Naive thymus-derived CD4-positive, alpha-beta T cell (primary cell): ENCODE results near the gene JAKMIP1. TPM values are rescaled to one million over a fixed set of nuclear protein-coding genes. Genes with fewer than 3 reads are reported as not detected.
A peak's percentile ranks its signal among the peaks of the same experiment; 100 is the strongest.

ENCODE experiments used
- ATAC-seq: fragments of 150-1000 bp; cut with Tn5 transposase; 2 replicates; pipeline ENCODE4 v1.10.0; 2021; ENCODE audit warnings: mild to moderate bottlenecking, moderate library complexity
- CTCF ChIA-PET: fragments of 350-600 bp; sonication (Branson Sonifier 250); formaldehyde crosslinking; loops from one replicate; lab custom pipeline; 2021; ENCODE audit warnings: antibody characterized with exemption; lab: Charles Lee
- POLR2A ChIA-PET: fragments of 350-600 bp; sonication (Branson Sonifier 250); formaldehyde crosslinking; loops from one replicate; lab custom pipeline; 2021; ENCODE audit warnings: antibody characterized with exemption, inconsistent platforms; lab: Charles Lee
- DNase-seq, 9 donors: peaks; one replicate each; pipeline versions ENCODE4 v3.0.0 to v3.0.0-alpha.2; 2020 to 2022; ENCODE audit warnings: mixed read lengths in 1 of 9
- H3K27ac ChIP-seq: one replicate; pipeline ENCODE4 v1.7.0; 2013; ENCODE audit warnings: mild to moderate bottlenecking, low read depth, low read length, moderate library complexity
- H3K27me3 ChIP-seq, 2 donors: one replicate each; pipeline ENCODE4 v1.7.0; 2013; ENCODE audit warnings: low read length in 2 of 2, mild to moderate bottlenecking in 2 of 2, moderate library complexity in 2 of 2; ENCODE audit not compliant: control insufficient read depth in 2 of 2, insufficient read depth in 2 of 2
- H3K36me3 ChIP-seq, 3 experiments: 1 replicate in 2 of 3; 2 replicates in 1 of 3; pipeline ENCODE4 v1.7.0; 2013; ENCODE audit warnings: low read length in 3 of 3, mild to moderate bottlenecking in 3 of 3, moderate library complexity in 1 of 3; ENCODE audit not compliant: insufficient read depth in 3 of 3, control insufficient read depth in 2 of 3
- H3K4me1 ChIP-seq, 2 donors: one replicate each; pipeline ENCODE4 v1.7.0; 2013; ENCODE audit warnings: low read length in 2 of 2, mild to moderate bottlenecking in 2 of 2, moderate library complexity in 1 of 2; ENCODE audit not compliant: control insufficient read depth in 2 of 2, insufficient read depth in 2 of 2
- H3K4me3 ChIP-seq: 2 replicates; pipeline ENCODE4 v1.7.0; 2013; ENCODE audit warnings: mild to moderate bottlenecking, low read length
- H3K9me3 ChIP-seq, 3 experiments: 1 replicate in 2 of 3; 2 replicates in 1 of 3; pipeline ENCODE4 v1.7.0; 2013; ENCODE audit warnings: low read length in 3 of 3; ENCODE audit not compliant: control insufficient read depth in 2 of 3
- H3K27ac Mint-ChIP-seq, 9 donors: one replicate each; pipeline ENCODE4 v1.8.0; 2020 to 2022; ENCODE audit warnings: mixed read lengths in 9 of 9, mild to moderate bottlenecking in 8 of 9, moderate library complexity in 5 of 9, inconsistent platforms in 2 of 9
- H3K27me3 Mint-ChIP-seq, 5 donors: one replicate each; pipeline ENCODE4 v1.8.0; 2021 to 2022; ENCODE audit warnings: mixed read lengths in 5 of 5, mild to moderate bottlenecking in 1 of 5
- H3K36me3 Mint-ChIP-seq, 5 donors: one replicate each; pipeline ENCODE4 v1.8.0; 2020 to 2022; ENCODE audit warnings: mixed read lengths in 5 of 5, mild to moderate bottlenecking in 3 of 5, inconsistent platforms in 1 of 5
- H3K4me1 Mint-ChIP-seq, 7 donors: one replicate each; pipeline ENCODE4 v1.8.0; 2020 to 2022; ENCODE audit warnings: mixed read lengths in 7 of 7, mild to moderate bottlenecking in 3 of 7, inconsistent platforms in 1 of 7
- H3K4me3 Mint-ChIP-seq, 10 donors: one replicate each; pipeline ENCODE4 v1.8.0; 2020 to 2022; ENCODE audit warnings: mild to moderate bottlenecking in 10 of 10, mixed read lengths in 10 of 10, moderate library complexity in 6 of 10, inconsistent platforms in 2 of 10
- H3K9me3 Mint-ChIP-seq, 11 donors: one replicate each; pipeline ENCODE4 v1.8.0; 2020 to 2022; ENCODE audit warnings: mixed read lengths in 11 of 11, mild to moderate bottlenecking in 4 of 11, inconsistent platforms in 1 of 11, moderate library complexity in 1 of 11
- intact Hi-C, 2 donors: fragments of 100-400 bp; cut with micrococcal nuclease; formaldehyde crosslinking; loops; one replicate each; pipeline ENCODE4 v1.15.1; 2023
- polyA plus RNA-seq, 2 donors: library from polyadenylated mRNA; unstranded; fragments of 300-500 nt; fragmentation: Illumina TruSeq; gene quantifications; one replicate each; pipeline ENCODE4 v1.2.3, GENCODE V29; 2021
- total RNA-seq, 6 experiments: library from RNA in 5 of 6; stranded (reverse) in 5 of 6; gene quantifications; 1 replicate in 5 of 6; 2 replicates in 1 of 6; pipeline ENCODE4 v1.2.3 and lab custom pipeline; 2021 to 2026

The JAKMIP1 gene
- total and polyA plus RNA-seq, 7 experiments from 2014 or later: 0.21 to 15.3 (median 2.4) TPM; not detected in 3

GRCh38 chr4:6017030-6017429, 183.3 kb downstream of the JAKMIP1 start:
- DNase-seq (no peak), ATAC-seq (no peak)
- no peaks in the 10 kb centered on the region for H3K36me3 Mint-ChIP-seq
- H3K9me3 Mint-ChIP-seq: peaks cover 0 to 3% (median 0%) of the 10 kb centered on the region in 11 donors
- H3K27ac Mint-ChIP-seq: no peak overlapping the region
- CTCF ChIA-PET: no interaction called here
- intact Hi-C loops: no loop called here
- peaks cover 0 to 22% (median 5%) of the 10 kb centered on the region in 5 donors for H3K27me3 Mint-ChIP-seq
- no peaks in the 10 kb centered on the region for H3K36me3 ChIP-seq
- no peaks in the 10 kb centered on the region for H3K27me3 ChIP-seq
- POLR2A ChIA-PET: no interaction called here
- no peak overlapping the region for H3K27ac ChIP-seq
- H3K4me1 ChIP-seq: no peaks in the 10 kb centered on the region
- no peak overlapping the region for H3K4me3 Mint-ChIP-seq
- no peaks in the 10 kb centered on the region for H3K9me3 ChIP-seq
- no peak overlapping the region for H3K4me3 ChIP-seq
- H3K4me1 Mint-ChIP-seq: peaks cover 0 to 4% (median 0%) of the 10 kb centered on the region in 7 donors

DNA sequence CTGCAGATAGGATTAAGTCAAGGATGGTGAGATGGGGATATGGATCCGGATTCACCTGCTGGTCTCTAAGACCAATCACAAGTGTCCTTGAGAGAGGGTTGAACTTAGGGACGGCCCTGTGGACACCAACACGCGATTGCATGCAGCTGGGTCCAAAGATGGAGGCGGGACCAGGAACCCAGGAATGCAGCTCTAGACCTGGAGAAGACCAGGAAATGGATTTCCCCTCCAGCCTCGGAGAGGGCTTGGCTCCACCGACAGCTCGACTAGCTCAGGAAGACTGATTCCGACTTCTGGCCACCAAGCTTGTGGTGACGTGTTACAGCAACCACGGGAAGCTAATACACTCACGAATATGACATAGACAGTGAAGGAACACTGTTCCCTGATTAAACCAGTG, 186.8 kb downstream of the JAKMIP1 start:
- Mint-ChIP-seq H3K4me1 (peaks cover 0 to 4% (median 0%) of the 10 kb centered on the region in 7 donors), H3K27me3 (peaks cover 12 to 42% (median 23%) of the 10 kb centered on the region in 5 donors), H3K4me3 (no peak overlapping the region), H3K27ac (peak overlapping the region in 1 of 9 donors; percentile 17), H3K36me3 (no peaks in the 10 kb centered on the region), H3K9me3 (peaks cover 0 to 2% (median 0%) of the 10 kb centered on the region in 11 donors)
- H3K27ac ChIP-seq: no peak overlapping the region
- no peaks in the 10 kb centered on the region for H3K4me1 ChIP-seq
- ChIA-PET POLR2A (no interaction called here), CTCF (no interaction called here)
- H3K9me3 ChIP-seq: no peaks in the 10 kb centered on the region
- H3K4me3 ChIP-seq: no peak overlapping the region
- no peak for ATAC-seq
- no peaks in the 10 kb centered on the region for H3K36me3 ChIP-seq
- intact Hi-C loops: no loop called here
- DNase-seq: no peak
- no peaks in the 10 kb centered on the region for H3K27me3 ChIP-seq

DNA sequence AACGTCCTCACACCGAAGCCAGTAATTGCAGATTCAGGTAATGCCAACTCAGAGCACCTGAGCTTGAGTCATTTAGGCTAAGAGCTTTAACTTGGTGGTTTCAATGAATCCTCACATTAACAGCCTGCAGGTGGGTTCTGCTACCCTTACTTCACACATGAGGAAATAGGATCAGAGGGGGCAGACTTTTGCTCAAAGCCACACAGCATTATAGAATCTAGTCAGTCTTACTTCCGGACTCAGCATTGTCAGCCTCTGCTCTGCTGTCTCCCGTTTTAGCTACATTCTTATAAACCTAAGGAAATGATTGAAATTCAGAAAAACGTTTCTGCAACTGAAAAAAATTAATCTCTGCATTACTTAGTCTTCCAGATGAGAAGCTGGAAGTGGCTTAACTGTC, 188.1 kb downstream of the JAKMIP1 start:
- H3K27ac Mint-ChIP-seq: no peak overlapping the region
- intact Hi-C loops: no loop called here
- ChIA-PET POLR2A (no interaction called here), CTCF (no interaction called here)
- no peaks in the 10 kb centered on the region for H3K4me1 ChIP-seq
- H3K27me3 ChIP-seq: no peaks in the 10 kb centered on the region
- no peak for ATAC-seq
- no peak overlapping the region for H3K4me3 Mint-ChIP-seq
- no peaks in the 10 kb centered on the region for H3K36me3 Mint-ChIP-seq
- peaks cover 0 to 2% (median 0%) of the 10 kb centered on the region in 11 donors for H3K9me3 Mint-ChIP-seq
- no peak overlapping the region for H3K27ac ChIP-seq
- no peaks in the 10 kb centered on the region for H3K9me3 ChIP-seq
- peaks cover 17 to 43% (median 30%) of the 10 kb centered on the region in 5 donors for H3K27me3 Mint-ChIP-seq
- no peak overlapping the region for H3K4me3 ChIP-seq
- H3K4me1 Mint-ChIP-seq: peaks cover 0 to 4% (median 0%) of the 10 kb centered on the region in 7 donors
- H3K36me3 ChIP-seq: no peaks in the 10 kb centered on the region
- DNase-seq: no peak

GRCh38 chr4:6011686-6012085, 188.7 kb downstream of the JAKMIP1 start:
- Histone ChIP-seq H3K4me3 (no peak overlapping the region), H3K36me3 (no peaks in the 10 kb centered on the region), H3K9me3 (no peaks in the 10 kb centered on the region), H3K27ac (no peak overlapping the region), H3K4me1 (no peaks in the 10 kb centered on the region), H3K27me3 (no peaks in the 10 kb centered on the region)
- H3K9me3 Mint-ChIP-seq: peaks cover 0 to 2% (median 0%) of the 10 kb centered on the region in 11 donors
- peaks cover 17 to 44% (median 30%) of the 10 kb centered on the region in 5 donors for H3K27me3 Mint-ChIP-seq
- H3K36me3 Mint-ChIP-seq: peaks cover 0 to 3% (median 0%) of the 10 kb centered on the region in 5 donors
- peaks cover 0 to 4% (median 0%) of the 10 kb centered on the region in 7 donors for H3K4me1 Mint-ChIP-seq
- CTCF ChIA-PET: interaction anchor here (1.7 kb wide), 1 partner anchor 14 kb away, joined by 4 read pairs; no protein-coding TSS in a partner anchor
- no peak for ATAC-seq
- POLR2A ChIA-PET: no interaction called here
- intact Hi-C loops: no loop called here
- peak overlapping the region in 1 of 9 donors; percentile 28 for H3K27ac Mint-ChIP-seq
- H3K4me3 Mint-ChIP-seq: no peak overlapping the region
- no peak for DNase-seq

- Mint-ChIP-seq H3K36me3 (peaks cover 0 to 4% (median 0%) of the 10 kb centered on the region in 5 donors), H3K4me1 (peaks cover 0 to 4% (median 0%) of the 10 kb centered on the region in 7 donors), H3K27ac (peak overlapping the region in 1 of 9 donors; percentile 28), H3K9me3 (peaks cover 0 to 2% (median 0%) of the 10 kb centered on the region in 11 donors), H3K27me3 (peaks cover 17 to 48% (median 30%) of the 10 kb centered on the region in 5 donors), H3K4me3 (no peak overlapping the region)
- no peaks in the 10 kb centered on the region for H3K36me3 ChIP-seq
- ATAC-seq (no peak), DNase-seq (no peak)
- POLR2A ChIA-PET: no interaction called here
- no peak overlapping the region for H3K27ac ChIP-seq
- H3K27me3 ChIP-seq: no peaks in the 10 kb centered on the region
- H3K4me3 ChIP-seq: no peak overlapping the region
- no peaks in the 10 kb centered on the region for H3K4me1 ChIP-seq
- intact Hi-C loops: no loop called here
- no peaks in the 10 kb centered on the region for H3K9me3 ChIP-seq
- CTCF ChIA-PET: interaction anchor here (1.7 kb wide), 1 partner anchor 13 kb away, joined by 4 read pairs; no protein-coding TSS in a partner anchor
Measured at GRCh38 chr4:6011271-6011671, 189.1 kb downstream of the JAKMIP1 start.

DNA sequence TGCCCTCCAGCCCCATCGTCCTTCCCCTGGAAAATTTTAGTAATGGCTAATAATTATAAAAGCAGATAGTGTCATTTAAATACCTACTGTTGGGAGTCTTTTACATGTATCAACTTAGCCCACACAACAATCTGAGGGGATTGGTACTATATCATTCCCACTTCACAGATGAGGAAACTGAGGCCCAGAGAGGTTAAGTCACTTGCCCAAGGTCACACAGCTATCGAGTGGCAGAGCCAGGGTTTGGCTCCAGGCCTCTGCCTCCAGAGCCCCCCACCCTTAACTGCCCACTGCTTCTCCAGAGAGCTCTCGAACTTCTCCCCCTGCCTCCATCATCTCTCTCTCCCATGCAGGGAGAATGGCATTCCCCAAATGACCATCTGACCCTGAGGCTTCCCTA, 189.6 kb downstream of the JAKMIP1 start:
- Histone ChIP-seq H3K4me1 (no peaks in the 10 kb centered on the region), H3K27ac (no peak overlapping the region), H3K36me3 (no peaks in the 10 kb centered on the region), H3K27me3 (no peaks in the 10 kb centered on the region), H3K4me3 (no peak overlapping the region), H3K9me3 (no peaks in the 10 kb centered on the region)
- ATAC-seq (no peak), DNase-seq (no peak)
- Mint-ChIP-seq H3K4me1 (peaks cover 0 to 4% (median 0%) of the 10 kb centered on the region in 7 donors), H3K9me3 (peaks cover 0 to 2% (median 0%) of the 10 kb centered on the region in 11 donors), H3K36me3 (peaks cover 0 to 4% (median 0%) of the 10 kb centered on the region in 5 donors), H3K4me3 (no peak overlapping the region), H3K27me3 (peaks cover 17 to 48% (median 30%) of the 10 kb centered on the region in 5 donors), H3K27ac (no peak overlapping the region)
- ChIA-PET POLR2A (no interaction called here), CTCF (interaction anchor here (1.7 kb wide), 1 partner anchor 13 kb away, joined by 4 read pairs; no protein-coding TSS in a partner anchor)
- intact Hi-C loops: no loop called here

DNA sequence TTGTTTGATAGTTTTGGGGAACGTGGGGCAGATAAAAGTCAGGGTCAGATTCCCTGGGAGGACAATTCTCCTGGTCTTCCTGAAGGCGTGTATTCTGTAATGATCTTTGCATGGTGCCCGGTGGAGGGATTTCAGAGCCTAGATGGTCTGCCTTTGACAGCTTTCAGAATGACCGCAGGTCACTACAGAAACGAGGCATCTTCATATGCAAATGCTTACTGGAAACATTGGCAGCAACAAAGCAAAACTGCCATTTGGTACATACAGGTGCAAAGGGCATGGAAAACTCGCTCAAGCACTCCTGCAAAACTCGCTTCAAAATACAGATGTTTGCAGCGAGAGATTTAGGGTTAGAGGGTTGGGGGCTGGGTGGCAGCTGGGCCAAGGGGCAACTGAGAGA, 190.9 kb downstream of the JAKMIP1 start:
- CTCF ChIA-PET: no interaction called here
- H3K27me3 ChIP-seq: no peaks in the 10 kb centered on the region
- H3K27ac ChIP-seq: no peak overlapping the region
- no peaks in the 10 kb centered on the region for H3K9me3 ChIP-seq
- H3K4me3 Mint-ChIP-seq: no peak overlapping the region
- intact Hi-C loops: no loop called here
- POLR2A ChIA-PET: no interaction called here
- H3K4me1 ChIP-seq: no peaks in the 10 kb centered on the region
- H3K4me1 Mint-ChIP-seq: peaks cover 0 to 4% (median 0%) of the 10 kb centered on the region in 7 donors
- no peak overlapping the region for H3K4me3 ChIP-seq
- DNase-seq (no peak), ATAC-seq (no peak)
- H3K36me3 ChIP-seq: no peaks in the 10 kb centered on the region
- H3K9me3 Mint-ChIP-seq: peaks cover 0 to 2% (median 0%) of the 10 kb centered on the region in 11 donors
- H3K27me3 Mint-ChIP-seq: peaks cover 17 to 48% (median 30%) of the 10 kb centered on the region in 5 donors
- peaks cover 0 to 4% (median 0%) of the 10 kb centered on the region in 5 donors for H3K36me3 Mint-ChIP-seq
- no peak overlapping the region for H3K27ac Mint-ChIP-seq
